ENCODE measurements around the gene RPS6KA1. TPM values are rescaled to one million over a fixed set of nuclear protein-coding genes. Genes with fewer than 3 reads are reported as not detected.

RPS6KA1 gene
- total and polyA plus RNA-seq, 2 of the 4 experiments (the other 2 are of a cell fraction) = 3.6 to 6.3 TPM

DNA sequence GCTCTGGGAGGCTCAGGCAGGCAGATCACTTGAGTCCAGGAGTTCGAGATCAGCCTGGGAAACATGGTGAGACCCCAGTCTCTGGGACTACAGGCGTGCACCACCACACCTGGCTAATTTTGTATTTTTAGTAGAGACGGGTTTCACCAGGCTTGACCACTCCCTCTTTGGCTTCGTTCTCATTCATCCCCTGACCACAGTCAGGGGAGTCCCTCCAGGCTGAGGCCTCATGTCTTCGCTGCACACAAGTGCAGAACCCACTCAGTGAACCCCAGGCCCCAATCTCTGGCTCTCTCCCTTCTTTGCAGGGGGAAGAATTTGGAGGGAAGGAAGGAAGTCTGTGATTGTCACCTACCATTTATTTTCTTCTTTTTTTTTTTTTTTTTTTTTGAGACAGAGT is 9.2 kb upstream of the RPS6KA1 start:
- no TSS peak for BruUV-seq (replicated peaks)
- Histone ChIP-seq H4K91ac (ENCODE audit: insufficient read depth, low read depth, low read length) (no peak overlapping the region), H2BK15ac (ENCODE audit: low read depth, low read length) (no peak overlapping the region), H3K4me2 (ENCODE audit: low read depth, low read length) (no peak overlapping the region), H3K14ac (replicated peaks; ENCODE audit: low read depth, low read length) (no peak overlapping the region), H3K56ac (ENCODE audit: extremely low read depth, insufficient read depth, low read length) (no peak overlapping the region), H2AK9ac (replicated peaks; ENCODE audit: low read depth, low read length, poor library complexity) (no peak overlapping the region), H3K18ac (ENCODE audit: low read depth, low read length) (no peak overlapping the region), H2BK120ac (ENCODE audit: low read depth, low read length) (no peak overlapping the region), H3K23ac (ENCODE audit: low read depth, low read length) (no peak overlapping the region), H3K79me1 (ENCODE audit: low read depth in 1 of 2, low read length in 2 of 2) (no peaks in the 10 kb centered on the region), H2BK5ac (ENCODE audit: low read depth, low read length, poor library complexity, severe bottlenecking) (no peak overlapping the region), H2AK5ac (ENCODE audit: low read depth, low read length) (no peak overlapping the region), H4K20me1 (ENCODE audit: insufficient read depth, low read length) (no peaks in the 10 kb centered on the region), H3K9me1 (ENCODE audit: insufficient read depth, low read length) (no peaks in the 10 kb centered on the region), H3K36me3 (ENCODE audit: control insufficient read depth, insufficient read depth, low read length) (no peaks in the 10 kb centered on the region), H3K4me1 (ENCODE audit: control insufficient read depth, insufficient read depth, low read length) (no peaks in the 10 kb centered on the region), H3K27ac (ENCODE audit: insufficient read depth, low read length) (no peak overlapping the region), H3K27me3 (ENCODE audit: control insufficient read depth, insufficient read depth, low read length) (peaks cover 46% of the 10 kb centered on the region), H3K9ac (ENCODE audit: low read depth, low read length) (no peak overlapping the region), H3K4ac (ENCODE audit: low read depth, low read length) (no peak overlapping the region), H4K5ac (ENCODE audit: low read depth, low read length) (no peak overlapping the region), H4K8ac (ENCODE audit: low read depth in 2 of 2, low read length in 2 of 2) (no peak overlapping the region), H2BK20ac (ENCODE audit: low read depth, low read length) (no peak overlapping the region), H3K4me3 (ENCODE audit: insufficient read depth, low read depth, low read length) (no peak overlapping the region), H3K9me3 (ENCODE audit: control insufficient read depth, insufficient read depth, low read length) (no peaks in the 10 kb centered on the region), H2AFZ (replicated peaks; ENCODE audit: low read length, poor library complexity) (no peak overlapping the region)
- dilution Hi-C loops (cut with HindIII; ENCODE audit: low sequenced_read_pairs, unreplicated experiment) (no loop called here), intact Hi-C loops (cut with micrococcal nuclease) (no loop called here), in situ Hi-C loops (cut with MboI; ENCODE audit: low sequenced_read_pairs) (no loop called here)
- WGBS, 2 experiments (ENCODE audit: extremely low coverage in 2 of 2, insufficient read length in 1 of 2) = no CpG with 5 or more reads among the region's 5 CpGs
- TF ChIP-seq POLR2A (IDR thresholded peaks at IDR 0.05; ENCODE audit: low read depth, low read length) = no peak
- no peak for TF ChIP-seq BHLHE40 (IDR thresholded peaks at IDR 0.05; ENCODE audit: low read depth, low read length)
- no peak for TF ChIP-seq MAFK (IDR thresholded peaks at IDR 0.05; ENCODE audit: low read depth, low read length)
- TF ChIP-seq RCOR1 (IDR thresholded peaks at IDR 0.05; ENCODE audit: insufficient replicate concordance, low read length) = no peak
- POLR2A ChIA-PET (ENCODE audit: unreplicated experiment) = no interaction called here
- ATAC-seq (ENCODE audit: low read depth) (no peak), DNase-seq (no peak)
- CTCF ChIA-PET = interaction anchor here (1.0 kb wide), 1 partner anchor 20 kb away, joined by 3 read pairs; no protein-coding TSS in a partner anchor
